Measurements from ENCODE around the gene ITIH4. TPM values are rescaled to one million over a fixed set of nuclear protein-coding genes. Genes with fewer than 3 reads are reported as not detected.

The ITIH4 gene
- total RNA-seq, 4 donors from 2014 or later: 0.33 to 5.8 (median 3.4) TPM

- TF ChIP-seq, protein P1, sequence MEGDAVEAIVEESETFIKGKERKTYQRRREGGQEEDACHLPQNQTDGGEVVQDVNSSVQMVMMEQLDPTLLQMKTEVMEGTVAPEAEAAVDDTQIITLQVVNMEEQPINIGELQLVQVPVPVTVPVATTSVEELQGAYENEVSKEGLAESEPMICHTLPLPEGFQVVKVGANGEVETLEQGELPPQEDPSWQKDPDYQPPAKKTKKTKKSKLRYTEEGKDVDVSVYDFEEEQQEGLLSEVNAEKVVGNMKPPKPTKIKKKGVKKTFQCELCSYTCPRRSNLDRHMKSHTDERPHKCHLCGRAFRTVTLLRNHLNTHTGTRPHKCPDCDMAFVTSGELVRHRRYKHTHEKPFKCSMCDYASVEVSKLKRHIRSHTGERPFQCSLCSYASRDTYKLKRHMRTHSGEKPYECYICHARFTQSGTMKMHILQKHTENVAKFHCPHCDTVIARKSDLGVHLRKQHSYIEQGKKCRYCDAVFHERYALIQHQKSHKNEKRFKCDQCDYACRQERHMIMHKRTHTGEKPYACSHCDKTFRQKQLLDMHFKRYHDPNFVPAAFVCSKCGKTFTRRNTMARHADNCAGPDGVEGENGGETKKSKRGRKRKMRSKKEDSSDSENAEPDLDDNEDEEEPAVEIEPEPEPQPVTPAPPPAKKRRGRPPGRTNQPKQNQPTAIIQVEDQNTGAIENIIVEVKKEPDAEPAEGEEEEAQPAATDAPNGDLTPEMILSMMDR (IDR thresholded peaks at IDR 0.05; ENCODE audit: low read depth): no peak
Observed at GRCh38 chr3:52793702-52794611, 36.5 kb downstream of the ITIH4 start.

- TF ChIP-seq, protein P1 (IDR thresholded peaks at IDR 0.05; ENCODE audit: low read depth): no peak
Observed at GRCh38 chr3:52792961-52793695, 37.3 kb downstream of the ITIH4 start.

- TF ChIP-seq, protein P1 (IDR thresholded peaks at IDR 0.05; ENCODE audit: low read depth): no peak
Observed at GRCh38 chr3:52792413-52792812, 38.1 kb downstream of the ITIH4 start.

GRCh38 chr3:52791928-52792327 lies 38.5 kb downstream of the ITIH4 start:
- TF ChIP-seq, protein P1 (IDR thresholded peaks at IDR 0.05; ENCODE audit: low read depth): no peak

DNA sequence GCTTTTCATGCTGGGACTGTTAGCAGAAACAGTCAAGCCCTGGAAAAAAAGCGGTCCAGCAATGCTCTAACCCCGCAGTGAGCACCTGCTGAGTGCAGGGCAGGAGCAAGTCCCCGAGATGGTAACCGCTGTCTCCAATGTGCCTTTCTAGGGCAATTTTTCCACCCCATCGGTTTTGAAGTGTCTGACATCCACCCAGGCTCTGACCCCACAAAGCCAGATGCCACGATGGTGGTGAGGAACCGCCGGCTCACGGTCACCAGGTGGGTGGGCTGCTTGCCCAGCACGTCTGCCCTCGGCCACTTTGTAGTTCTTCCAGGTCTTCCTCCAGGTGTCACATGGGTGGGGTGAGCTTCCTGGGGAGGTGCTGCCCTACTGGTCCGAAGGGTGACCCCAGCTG lies 39.1 kb downstream of the ITIH4 start:
- TF ChIP-seq, protein P1 (IDR thresholded peaks at IDR 0.05; ENCODE audit: low read depth): no peak

DNA sequence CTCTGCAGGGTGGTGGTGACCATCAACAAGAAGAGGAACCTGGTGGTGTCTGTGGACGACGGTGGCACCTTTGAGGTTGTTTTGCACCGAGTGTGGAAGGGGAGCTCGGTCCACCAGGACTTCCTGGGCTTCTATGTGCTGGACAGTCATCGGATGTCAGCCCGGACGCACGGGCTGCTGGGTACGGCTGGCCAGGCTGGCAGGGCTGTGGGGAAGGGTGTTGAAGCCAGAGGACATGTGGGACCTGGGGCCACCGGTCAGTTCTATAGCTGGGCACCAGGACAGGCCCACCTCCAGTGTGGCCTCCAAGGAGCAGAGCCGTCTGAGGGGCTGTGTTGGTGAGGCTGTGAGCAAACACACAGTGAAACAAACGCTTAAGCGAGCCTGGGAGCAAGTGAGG lies 39.7 kb downstream of the ITIH4 start:
- TF ChIP-seq, protein P1 (IDR thresholded peaks at IDR 0.05; ENCODE audit: low read depth): no peak

DNA sequence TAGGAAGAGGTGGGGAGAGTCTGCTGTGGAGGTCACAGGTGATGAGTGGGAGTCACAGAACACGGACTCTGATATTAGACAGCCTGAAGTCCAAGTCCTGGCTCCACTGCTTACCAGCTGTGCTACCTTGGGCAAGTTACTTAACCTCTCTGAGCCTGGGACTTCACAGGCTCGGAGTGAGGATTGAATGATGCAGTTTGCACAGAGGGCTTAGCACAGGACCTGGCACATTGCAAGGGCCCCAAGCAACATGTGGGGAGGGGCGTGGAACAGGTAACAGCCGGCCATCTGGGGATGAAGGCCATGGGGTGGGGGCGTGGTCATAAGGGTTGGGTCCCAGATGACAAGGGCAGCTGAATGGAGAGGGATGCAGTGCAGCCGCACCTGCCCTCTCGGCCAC lies 40.1 kb downstream of the ITIH4 start:
- TF ChIP-seq, protein P1 (IDR thresholded peaks at IDR 0.05; ENCODE audit: low read depth): no peak

Data from subcutaneous adipose tissue (tissue), 4 donors.